NCI-H146 (cell line): Measurements from ENCODE around the gene SYCP2L.
A peak's percentile ranks its signal among the peaks of the same experiment; 100 is the strongest.
"Not testable (repeated sequence)": the region's sequence is repeated elsewhere in the genome, so short reads cannot be mapped to it uniquely, and the experiment has no call there.

Experiments used
- DNase-seq: peaks from one replicate; lab custom pipeline; 2025; lab: John Stamatoyannopoulos, UW

Gene SYCP2L

GRCh38 chr6:10957414-10957886 lies 70.6 kb downstream of the SYCP2L start:
- no peak for DNase-seq

GRCh38 chr6:10960171-10960570 lies 73.3 kb downstream of the SYCP2L start:
- DNase-seq = no peak

DNA sequence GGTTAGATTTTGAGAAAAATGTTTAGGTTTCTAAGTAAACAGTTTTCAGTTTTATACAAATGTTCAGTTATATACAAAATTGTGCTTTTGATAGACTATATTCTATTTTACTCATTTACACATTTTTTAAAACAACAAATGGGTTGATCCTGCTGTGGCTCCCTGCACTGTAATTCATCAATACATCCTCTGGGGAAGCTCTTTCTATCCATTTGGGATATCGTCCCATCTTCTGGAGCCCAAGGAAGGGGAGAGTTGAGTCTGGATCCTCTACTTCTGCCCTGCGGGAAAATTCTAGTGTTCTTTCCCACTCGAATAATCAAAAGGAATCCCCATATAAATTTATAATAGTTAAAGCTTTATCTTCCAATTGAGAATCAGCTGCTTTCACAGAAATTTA lies 75.0 kb downstream of the SYCP2L start:
- DNase-seq = no peak

DNA sequence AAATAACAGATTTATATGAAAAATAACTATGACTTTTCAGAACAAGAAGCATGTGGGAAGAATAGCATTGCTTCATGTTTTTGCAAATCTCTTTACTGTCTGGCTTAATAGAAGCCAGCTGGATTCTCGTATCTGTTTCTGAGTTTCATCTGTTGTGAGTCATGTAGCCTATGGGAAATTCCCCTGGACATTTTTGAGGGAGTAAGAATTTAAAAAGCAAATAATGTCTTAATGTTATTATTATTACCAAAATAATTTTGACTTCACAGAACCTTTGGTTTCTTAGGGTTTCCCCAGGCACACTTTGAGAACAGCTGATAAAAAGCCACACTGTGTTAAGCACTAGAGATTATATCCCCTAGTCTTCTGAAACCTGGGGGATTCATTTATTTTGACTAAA lies 75.8 kb downstream of the SYCP2L start:
- DNase-seq = no peak

GRCh38 chr6:10963113-10963512 lies 76.3 kb downstream of the SYCP2L start:
- DNase-seq = no peak

- no peak for DNase-seq
Measured at GRCh38 chr6:10964684-10965083, 77.8 kb downstream of the SYCP2L start.

GRCh38 chr6:10968776-10969175 lies 81.9 kb downstream of the SYCP2L start:
- DNase-seq = no peak

GRCh38 chr6:10970731-10971130 lies 83.9 kb downstream of the SYCP2L start:
- DNase-seq = no peak

DNA sequence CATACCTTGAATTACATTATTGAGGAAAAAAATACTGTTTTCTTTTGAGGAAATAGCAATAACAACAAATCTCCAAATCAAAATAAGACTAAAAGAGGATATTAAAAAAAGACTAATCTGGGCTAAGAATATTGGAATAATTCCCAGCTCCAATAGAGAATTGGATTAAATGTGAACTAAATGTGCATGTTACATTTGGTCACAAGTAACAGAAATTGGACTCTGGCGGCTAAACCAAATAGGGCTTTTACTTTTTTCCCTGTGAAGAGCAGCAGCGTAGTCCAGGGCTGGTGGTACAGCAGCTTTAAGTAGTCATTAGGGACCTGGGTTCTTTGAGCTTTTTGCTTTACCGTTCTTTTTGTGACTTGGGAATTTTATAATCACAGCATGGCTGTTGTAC lies 85.3 kb downstream of the SYCP2L start:
- DNase-seq = no peak

DNA sequence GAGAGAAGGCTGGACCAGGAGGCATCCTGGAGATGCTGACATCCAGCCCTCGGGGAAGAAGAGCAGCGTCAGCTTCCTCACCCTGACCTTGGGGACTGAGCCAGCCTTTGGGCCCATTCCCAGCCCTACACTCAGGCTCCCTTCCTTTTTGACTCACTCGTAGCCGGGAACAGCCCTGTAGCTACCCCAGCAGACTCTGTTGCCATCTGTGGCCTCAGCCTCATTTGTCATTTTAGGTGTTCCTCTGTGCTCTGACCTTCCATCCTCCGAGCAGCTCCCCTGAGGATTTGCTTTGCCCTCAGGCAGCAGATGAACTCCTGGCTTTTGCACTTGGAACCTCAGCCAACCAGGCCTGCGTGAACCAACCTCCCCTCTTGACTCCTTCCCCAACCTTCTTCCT lies 89.7 kb downstream of the SYCP2L start:
- no peak for DNase-seq

- DNase-seq = no peak
Measured at GRCh38 chr6:10977231-10977968, 90.5 kb downstream of the SYCP2L start.

- DNase-seq = no peak
Measured at GRCh38 chr6:10979603-10980002, 92.8 kb downstream of the SYCP2L start.

DNA sequence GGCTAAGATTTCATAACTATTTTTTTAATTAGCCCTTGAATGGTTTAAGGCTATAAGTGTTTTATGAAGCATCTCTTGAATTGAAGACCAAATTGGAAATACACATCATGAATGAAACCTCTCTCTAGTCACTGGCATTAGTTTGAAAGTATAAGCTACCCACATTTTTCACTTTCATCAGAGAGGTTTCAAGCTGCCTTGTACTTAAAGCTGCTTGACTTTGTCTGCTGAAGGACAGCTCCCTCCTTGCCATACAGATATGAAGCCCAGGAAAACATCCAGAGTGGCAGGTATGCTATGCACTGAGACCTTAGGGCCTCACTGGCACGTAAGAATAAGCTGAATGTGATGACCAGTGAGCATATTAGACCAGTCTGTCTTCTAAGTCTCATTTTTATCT lies 94.6 kb downstream of the SYCP2L start:
- DNase-seq = no peak

DNA sequence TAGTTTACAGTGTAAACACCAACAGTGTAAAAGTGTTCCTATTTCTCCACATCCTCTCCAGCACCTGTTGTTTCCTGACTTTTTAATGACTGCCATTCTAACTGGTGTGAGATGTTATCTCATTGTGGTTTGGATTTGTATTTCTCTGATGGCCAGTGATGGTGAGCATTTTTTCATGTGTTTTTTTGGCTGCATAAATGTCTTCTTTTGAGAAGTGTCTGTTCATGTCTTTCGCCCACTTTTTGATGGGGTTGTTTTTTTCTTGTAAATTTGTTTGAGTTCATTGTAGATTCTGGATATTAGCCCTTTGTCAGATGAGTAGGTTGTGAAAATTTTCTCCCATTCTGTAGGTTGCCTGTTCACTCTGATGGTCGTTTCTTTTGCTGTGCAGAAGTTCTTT lies 98.1 kb downstream of the SYCP2L start:
- DNase-seq = not testable (repeated sequence)

DNA sequence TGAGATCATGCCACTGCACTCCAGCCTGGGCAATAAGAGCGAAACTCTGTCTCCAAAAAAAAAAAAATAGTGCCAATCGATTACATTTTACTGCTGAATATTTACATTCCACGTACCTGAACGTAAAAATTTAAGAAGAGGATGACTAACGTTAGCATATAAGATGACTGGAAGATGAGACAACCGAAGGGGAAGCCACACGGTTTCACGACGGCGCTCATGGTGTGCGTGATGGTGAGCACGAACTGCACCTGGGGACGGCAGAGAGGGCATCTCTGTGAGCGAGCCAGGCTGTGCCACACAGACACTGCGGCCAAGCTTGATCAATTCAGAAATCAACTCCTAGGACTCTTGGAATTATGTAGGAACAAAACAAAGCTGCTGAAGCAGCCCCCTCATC lies 102.7 kb downstream of the SYCP2L start:
- no peak for DNase-seq

DNA sequence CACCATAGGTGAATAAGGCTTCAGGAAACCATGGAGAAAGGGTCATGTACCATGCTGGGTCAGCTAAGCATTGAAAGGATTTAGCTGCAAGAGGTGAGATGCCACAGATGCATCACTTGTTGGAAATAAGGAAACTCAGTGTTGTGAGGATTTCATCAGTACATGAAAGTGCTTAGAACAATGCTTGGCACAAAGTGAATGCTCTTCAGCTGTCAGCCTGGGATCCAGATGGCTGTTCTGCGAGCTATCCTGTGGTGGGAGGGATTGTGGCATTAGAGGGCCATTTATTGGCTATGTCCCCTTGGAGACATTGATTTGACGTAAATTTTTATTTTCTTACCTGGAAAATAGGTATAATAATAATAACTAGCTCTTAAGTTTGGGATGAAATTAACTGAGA lies 104.3 kb downstream of the SYCP2L start:
- DNase-seq = no peak

GRCh38 chr6:10993896-10994295 lies 107.0 kb downstream of the SYCP2L start:
- no peak for DNase-seq

GRCh38 chr6:10995114-10995707 lies 108.4 kb downstream of the SYCP2L start:
- DNase-seq = peak; percentile 60

DNA sequence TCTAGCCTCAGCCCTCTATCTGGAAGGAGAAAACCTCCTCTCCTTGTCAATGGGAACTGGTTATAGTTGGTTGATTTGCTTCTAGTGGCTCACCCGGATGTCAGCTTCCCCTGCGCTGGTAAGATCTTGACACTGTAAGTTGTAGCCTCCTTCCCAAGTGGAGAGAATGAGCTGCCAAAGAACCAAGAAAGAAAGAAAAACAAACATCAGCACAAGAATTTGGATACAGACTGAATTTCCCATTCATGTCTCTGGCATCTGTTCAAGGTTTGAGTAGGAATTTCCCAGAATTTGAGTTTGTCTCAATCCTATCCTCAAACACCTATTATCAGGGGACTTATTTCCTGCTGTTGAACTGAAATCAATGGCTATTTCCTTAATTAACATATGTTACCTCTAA lies 113.1 kb downstream of the SYCP2L start:
- no peak for DNase-seq

DNA sequence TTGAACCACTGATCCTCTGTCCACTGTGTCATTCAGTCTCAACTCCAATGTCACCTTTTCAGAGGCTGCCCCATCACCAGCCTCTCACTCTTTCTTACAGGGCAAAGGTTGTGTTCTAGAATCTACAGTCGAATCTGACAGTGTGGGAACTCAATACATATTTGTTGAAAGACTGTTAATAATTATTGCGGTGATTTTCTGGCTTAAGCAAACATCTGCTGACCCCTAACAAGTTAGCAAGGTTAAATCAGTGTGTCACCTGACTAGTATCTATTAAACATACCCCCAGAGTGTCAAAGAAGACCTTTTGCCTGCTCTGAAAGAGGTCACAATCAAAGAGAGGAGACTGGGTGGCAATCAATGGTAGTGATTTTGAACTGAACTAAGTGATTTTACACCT lies 115.3 kb downstream of the SYCP2L start:
- DNase-seq = no peak

GRCh38 chr6:11003297-11003696 lies 116.4 kb downstream of the SYCP2L start:
- not testable (repeated sequence) for DNase-seq

DNA sequence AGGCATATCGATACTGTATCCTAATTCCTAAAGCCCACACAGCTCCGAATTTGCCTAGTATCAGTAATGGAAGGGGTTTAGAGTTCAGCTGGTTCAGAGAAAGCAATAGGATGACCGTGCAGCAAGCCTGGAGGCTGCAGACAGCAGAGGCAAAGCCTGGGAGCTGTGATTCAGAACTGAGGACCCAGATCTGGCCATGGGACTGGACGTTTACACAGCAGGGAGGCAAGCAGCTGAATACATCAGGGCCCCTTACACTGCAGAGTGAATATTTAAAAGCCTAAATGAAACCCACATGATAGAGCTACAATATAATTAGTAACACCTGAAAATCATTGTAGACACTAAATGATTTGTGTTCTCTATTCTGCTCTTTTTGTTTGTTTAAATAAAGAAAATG lies 119.2 kb downstream of the SYCP2L start:
- peak; percentile 45 for DNase-seq

DNA sequence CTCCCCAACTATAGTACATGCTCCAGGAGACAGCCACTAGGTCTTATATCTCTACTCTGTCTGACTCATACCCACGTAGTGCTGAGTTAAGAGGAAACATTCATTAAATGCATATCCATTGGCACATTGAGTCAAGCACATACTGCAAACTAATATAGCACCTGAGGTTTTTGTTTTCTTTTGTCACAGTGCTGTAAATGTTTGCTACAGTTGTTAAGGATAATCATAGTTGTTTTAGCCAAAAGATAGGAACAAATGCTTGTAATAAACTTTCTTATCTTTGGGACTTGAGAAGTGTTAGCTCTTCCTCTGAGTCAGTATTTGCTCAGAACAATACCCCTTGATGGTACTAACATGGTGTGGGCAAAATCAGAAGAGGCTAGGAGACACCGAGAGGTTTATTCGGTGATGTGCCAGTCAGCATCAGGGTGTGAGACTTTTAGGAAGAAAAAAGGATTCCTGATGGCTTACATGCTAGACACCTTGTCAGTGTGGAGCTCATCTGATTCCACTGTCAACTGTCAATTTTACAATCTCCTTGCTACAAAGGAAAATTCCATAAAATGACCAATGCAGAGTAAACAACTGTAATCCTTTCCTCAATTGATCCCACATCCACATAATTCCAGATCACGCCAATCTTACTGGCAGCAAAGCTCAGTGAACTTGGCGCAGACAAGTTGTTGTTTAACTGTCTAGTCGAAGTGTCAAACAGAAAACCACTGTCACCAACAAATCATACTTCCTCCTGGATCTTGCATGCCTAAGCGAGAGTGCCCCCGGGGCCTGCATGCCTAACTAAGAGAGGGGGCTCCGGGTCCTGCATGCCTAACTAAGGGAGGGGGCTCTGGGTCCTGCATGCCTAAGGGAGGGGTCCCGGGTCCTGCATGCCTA lies 121.1 kb downstream of the SYCP2L start:
- DNase-seq = no peak
